Measurements from ENCODE around the gene OR5K4. TPM values are rescaled to one million over a fixed set of nuclear protein-coding genes. Genes with fewer than 3 reads are reported as not detected.
A peak's percentile ranks its signal among the peaks of the same experiment; 100 is the strongest.

Gene OR5K4
- total RNA-seq, 2 donors from 2014 or later = not detected

- Histone ChIP-seq H3K27me3 (no peaks in the 10 kb centered on the region), H3K27ac (no peak overlapping the region), H3K4me3 (no peak overlapping the region), H3K36me3 (no peaks in the 10 kb centered on the region), H3K9me3 (no peaks in the 10 kb centered on the region), H3K4me1 (no peaks in the 10 kb centered on the region)
- DNase-seq (ENCODE audit: low spot score) = no peak
- TF ChIP-seq CTCF (IDR thresholded peaks at IDR 0.05) = no peak
These were observed 26.7 kb upstream of the OR5K4 start for GRCh38 chr3:98326945-98327344.

GRCh38 chr3:98328933-98329332 is 24.7 kb upstream of the OR5K4 start:
- H3K4me3 ChIP-seq = no peak overlapping the region
- no peak overlapping the region for H3K27ac ChIP-seq
- no peaks in the 10 kb centered on the region for H3K4me1 ChIP-seq
- H3K9me3 ChIP-seq = no peaks in the 10 kb centered on the region
- no peaks in the 10 kb centered on the region for H3K27me3 ChIP-seq
- TF ChIP-seq CTCF (IDR thresholded peaks at IDR 0.05) = no peak
- DNase-seq (ENCODE audit: low spot score) = no peak
- no peaks in the 10 kb centered on the region for H3K36me3 ChIP-seq

GRCh38 chr3:98329392-98330124 is 24.1 kb upstream of the OR5K4 start:
- DNase-seq (ENCODE audit: low spot score) = no peak
- no peaks in the 10 kb centered on the region for H3K4me1 ChIP-seq
- peak; percentile 14 to 65 for TF ChIP-seq CTCF (IDR thresholded peaks at IDR 0.05)
- no peak overlapping the region for H3K4me3 ChIP-seq
- H3K9me3 ChIP-seq = no peaks in the 10 kb centered on the region
- no peak overlapping the region for H3K27ac ChIP-seq
- H3K36me3 ChIP-seq = no peaks in the 10 kb centered on the region
- H3K27me3 ChIP-seq = no peaks in the 10 kb centered on the region

GRCh38 chr3:98331329-98331728 is 22.3 kb upstream of the OR5K4 start:
- Histone ChIP-seq H3K27ac (no peak overlapping the region), H3K9me3 (no peaks in the 10 kb centered on the region), H3K36me3 (no peaks in the 10 kb centered on the region), H3K27me3 (no peaks in the 10 kb centered on the region), H3K4me3 (no peak overlapping the region), H3K4me1 (no peaks in the 10 kb centered on the region)
- no peak for TF ChIP-seq CTCF (IDR thresholded peaks at IDR 0.05)
- no peak for DNase-seq (ENCODE audit: low spot score)

GRCh38 chr3:98333989-98334606 is 19.6 kb upstream of the OR5K4 start:
- Histone ChIP-seq H3K27ac (no peak overlapping the region), H3K4me3 (no peak overlapping the region), H3K27me3 (no peaks in the 10 kb centered on the region), H3K36me3 (no peaks in the 10 kb centered on the region), H3K4me1 (no peaks in the 10 kb centered on the region), H3K9me3 (no peaks in the 10 kb centered on the region)
- no peak for DNase-seq (ENCODE audit: low spot score)
- TF ChIP-seq CTCF (IDR thresholded peaks at IDR 0.05) = no peak
